Glomerular endothelial cell (primary cell): ENCODE results near the gene MAP4K4. TPM values are rescaled to one million over a fixed set of nuclear protein-coding genes. Genes with fewer than 3 reads are reported as not detected.
A peak's percentile ranks its signal among the peaks of the same experiment; 100 is the strongest.

Source experiments
- DNase-seq: peaks from one replicate; pipeline ENCODE4 v3.0.0-alpha.2; 2011; ENCODE audit warnings: low read depth, low spot score; ENCODE audit errors: extremely low read depth
- total RNA-seq: library from RNA; depleted of rRNA; stranded (reverse); fragments of >200 nt; gene quantifications from 2 replicates; pipeline ENCODE4 v1.2.3, GENCODE V29; 2015

MAP4K4 gene
- total RNA-seq, 1 donor from 2014 or later: 305 TPM

DNA sequence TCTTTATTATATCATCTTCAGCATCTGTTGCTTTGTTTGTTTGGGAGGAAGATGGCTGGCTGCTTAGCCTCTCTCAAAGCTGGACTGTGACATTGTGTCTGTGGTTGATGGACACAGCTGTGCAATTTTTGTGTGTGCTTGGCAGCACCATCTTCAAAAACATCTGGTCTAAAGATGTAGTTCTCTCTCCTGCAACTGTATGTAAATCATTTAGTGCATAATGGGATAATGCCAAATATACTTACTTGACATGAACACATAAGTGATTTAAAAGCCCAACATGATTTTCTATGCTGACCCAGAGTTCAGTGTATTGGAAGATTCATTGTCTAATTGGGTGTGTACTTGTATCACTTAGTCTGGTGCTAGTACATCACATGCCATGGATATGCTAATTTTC, 112.2 kb downstream of the MAP4K4 start:
- DNase-seq: no peak

DNA sequence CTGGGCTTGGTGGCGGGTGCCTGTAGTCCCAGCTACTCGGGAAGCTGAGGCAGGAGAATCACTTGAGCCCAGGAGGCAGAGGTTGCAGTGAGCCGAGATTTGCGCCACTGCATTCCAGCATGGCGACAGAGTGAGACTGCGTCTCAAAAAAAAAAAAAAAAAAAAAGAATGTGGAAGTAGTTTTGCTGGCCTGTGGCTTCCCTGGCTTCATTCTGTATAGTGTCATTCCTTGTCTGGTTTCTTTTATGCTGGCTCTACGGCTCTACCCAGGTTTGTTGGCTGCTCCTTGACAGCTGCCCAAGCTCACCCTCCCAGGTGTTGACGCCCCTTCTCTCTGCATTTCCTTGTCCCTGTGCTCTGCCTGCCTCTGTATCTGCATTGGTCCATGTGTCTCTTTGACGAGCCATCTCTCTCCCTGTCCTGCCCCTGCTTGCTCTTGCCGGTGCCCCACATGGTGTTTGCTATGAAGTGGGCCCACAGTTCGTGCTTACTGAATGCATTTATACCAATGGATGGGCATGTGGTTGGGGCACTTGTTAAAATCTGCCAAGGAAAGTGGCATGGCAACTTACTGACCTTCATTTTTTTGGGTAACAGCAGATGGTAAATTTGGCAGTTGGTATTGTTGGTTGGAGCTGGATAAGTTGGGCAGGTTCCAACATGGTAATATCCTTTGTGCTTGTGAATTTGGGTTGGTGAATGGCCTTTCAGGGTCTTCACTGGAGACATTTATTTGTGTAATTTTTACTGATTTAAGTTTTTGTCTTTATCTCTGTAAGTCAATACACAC, 113.9 kb downstream of the MAP4K4 start:
- DNase-seq: no peak

DNA sequence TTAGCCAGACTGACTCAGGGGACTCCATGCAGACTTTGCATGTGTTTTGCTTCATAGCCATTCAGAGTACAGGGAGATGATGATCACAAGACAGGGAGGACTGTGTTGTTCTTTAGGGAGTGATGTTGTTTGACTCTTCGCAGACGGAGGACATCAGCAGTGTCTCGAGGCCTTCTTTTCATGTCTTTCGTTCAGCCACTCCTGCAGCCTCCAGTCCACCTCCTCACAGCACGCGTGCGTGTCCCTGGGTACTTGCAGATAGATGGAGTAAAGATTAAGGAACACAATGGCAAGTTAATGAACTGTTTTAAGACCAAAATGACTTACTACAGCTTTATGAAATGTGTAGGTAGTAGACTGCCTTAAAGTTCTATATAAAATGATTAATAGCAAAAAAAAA, 114.7 kb downstream of the MAP4K4 start:
- DNase-seq: no peak

DNA sequence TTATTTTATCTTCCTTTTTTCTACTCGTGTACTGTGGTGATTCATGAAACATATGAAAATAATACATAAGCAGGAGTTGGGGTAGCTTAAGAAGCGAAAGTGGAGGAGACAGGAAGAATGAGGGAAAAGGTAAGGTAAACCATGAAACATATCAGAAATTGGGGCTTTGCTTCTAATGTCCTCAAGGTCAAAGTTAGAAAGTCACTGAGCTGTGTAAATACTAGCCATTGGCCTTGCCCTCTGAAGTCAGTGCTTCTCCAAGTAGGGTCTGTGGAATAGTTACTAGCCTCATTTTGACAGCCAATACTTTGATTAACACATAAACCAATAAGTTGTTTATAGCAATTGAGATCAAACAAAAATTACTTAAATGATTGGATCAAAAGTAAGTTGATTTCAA, 117.2 kb downstream of the MAP4K4 start:
- no peak for DNase-seq

DNA sequence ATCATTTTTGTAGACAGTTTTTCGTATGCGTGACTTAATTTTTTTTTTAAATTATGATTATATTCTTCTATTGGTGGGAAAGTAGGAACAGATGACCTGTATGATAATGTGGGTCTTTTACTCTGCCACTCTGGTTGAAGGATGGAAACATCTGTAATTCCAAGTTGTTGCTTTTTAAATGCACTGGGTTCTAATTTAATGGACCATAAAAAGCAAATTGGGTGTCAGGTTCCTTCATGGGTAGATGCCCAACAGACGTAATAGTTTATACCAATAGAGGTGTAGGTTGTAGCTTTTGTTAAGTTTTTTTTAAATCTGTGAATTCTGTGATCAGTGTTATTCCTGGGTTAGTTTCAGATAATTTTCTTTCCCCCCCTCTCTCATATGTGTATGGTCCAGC, 117.6 kb downstream of the MAP4K4 start:
- no peak for DNase-seq

DNA sequence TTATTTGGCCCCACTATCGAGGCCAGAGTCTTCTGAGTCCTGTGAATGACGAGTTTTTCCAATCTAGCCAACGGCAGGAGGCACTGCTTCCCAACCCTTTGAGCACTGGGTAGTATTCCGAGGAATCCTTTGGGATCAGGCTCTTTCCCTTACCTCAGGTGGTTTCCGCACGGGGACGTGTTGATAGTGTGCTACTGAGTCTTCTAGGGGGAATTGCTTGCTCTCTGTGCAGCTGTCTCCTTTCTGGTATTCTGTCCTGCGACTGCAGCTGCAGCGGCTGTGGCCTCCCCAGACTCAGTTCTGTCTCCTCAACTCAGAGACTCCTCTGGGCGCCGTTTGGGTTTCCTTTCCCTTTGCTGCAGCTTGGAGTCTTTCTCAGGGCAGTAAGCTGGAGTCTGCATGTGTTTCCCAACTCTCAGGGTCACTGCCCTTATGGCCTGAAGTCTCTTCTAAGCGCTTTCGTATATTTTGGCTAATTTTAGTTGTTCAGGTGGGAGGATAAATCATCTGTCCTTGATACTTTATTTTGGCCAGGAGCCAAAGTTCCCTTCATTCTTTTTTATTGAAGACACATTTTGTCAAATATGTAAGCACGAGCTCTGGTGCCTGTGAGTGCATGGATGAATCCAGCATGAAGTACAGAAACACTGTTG, 118.4 kb downstream of the MAP4K4 start:
- no peak for DNase-seq

DNA sequence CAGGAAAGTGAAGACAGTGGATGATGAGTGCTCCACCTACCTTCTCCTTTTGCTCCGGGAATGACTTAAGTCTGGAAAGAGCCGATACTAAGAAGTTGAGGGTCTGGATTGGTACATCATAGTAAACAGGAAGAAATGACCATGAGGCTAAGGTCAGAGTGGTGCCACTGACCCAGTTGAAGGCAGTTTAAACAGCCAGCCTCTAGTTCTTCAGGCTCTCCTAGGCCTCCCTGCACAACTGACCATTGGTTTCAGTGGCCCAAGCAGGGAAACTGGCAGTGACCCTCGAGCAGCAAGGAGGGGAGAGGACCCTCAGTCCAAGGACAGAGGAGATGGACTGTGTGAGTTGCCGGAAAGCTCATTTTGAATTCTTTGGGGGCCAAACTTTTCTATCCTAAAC, 119.1 kb downstream of the MAP4K4 start:
- no peak for DNase-seq

DNA sequence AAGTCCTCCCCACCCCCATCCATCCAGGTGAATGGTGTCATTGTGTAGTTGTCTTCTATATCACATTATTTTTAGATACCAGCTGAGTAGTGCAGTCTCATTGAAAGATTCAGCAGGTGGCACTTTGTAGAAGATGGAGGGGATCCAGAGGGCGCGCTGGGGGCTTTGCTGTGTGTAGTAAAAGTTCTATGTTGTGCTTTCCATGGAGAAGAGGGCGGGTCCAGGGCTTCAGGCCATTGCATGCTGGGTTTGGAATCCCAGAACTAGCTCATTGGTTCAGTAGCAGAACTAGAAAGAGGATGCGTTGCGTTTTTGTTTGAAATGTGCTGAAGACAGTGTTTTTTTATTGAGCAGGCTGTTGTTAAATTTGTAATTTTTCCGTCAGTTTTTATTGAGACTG, 120.0 kb downstream of the MAP4K4 start:
- no peak for DNase-seq

DNA sequence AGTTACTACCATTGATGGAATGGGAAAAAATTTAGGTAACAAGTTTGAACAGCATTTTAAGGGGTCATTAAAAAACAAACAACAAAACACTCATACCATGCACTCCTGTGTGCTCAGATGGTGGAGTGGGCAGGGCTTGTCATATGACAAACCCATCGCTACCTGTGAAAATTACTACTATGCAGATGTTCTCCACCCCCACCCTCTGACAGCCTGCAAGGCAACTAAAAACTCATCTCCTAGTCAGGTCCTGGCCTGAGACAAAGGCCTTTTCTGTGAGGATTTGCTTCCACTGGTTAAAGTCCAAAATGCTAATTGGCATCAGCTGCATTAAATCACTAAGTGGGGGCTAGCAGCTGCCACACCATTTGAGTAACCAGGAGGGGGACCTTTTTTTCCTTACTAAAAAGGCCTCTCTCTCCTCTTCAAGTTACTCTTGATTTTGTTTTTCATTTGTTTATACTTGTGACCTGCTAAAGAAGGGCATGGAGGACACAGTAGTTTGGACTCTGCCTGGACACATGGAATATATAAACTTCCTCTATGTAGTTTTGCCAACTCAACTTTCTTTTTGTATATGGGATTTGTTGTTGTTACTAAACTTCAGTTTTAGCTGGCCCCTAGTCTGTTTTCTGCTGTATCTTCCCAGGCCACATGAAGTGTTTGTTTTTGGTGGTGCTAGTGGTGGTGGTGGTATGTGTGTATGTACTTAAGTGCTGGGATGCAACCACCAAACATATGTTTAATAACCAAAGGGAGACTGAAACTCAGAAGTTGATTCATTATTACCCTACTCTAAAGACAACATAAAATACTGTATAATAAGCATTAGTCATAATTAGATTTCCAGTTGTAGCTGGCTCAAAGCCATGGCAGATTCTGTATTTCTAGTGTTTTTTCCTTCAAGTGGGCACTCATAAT, 121.3 kb downstream of the MAP4K4 start:
- DNase-seq: no peak

DNA sequence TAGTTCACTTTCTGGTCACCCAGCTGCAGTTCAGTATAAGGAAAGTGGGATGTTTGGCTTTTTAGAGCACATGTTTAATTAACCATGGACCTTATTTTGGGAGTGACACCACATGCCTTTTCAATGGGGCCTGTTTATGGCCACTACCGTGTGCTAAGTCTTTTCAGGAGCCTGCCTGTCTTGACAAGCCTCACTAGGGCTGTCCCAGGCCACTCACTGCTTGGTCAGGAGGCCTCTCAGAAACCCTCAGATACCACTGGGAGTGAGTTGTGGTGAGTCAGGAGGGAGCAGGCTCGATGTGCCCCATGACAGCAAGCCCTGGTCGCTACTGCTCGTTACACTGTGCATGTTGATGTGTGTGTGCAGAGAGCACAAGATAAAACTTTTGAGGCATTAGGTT, 123.0 kb downstream of the MAP4K4 start:
- DNase-seq: no peak

DNA sequence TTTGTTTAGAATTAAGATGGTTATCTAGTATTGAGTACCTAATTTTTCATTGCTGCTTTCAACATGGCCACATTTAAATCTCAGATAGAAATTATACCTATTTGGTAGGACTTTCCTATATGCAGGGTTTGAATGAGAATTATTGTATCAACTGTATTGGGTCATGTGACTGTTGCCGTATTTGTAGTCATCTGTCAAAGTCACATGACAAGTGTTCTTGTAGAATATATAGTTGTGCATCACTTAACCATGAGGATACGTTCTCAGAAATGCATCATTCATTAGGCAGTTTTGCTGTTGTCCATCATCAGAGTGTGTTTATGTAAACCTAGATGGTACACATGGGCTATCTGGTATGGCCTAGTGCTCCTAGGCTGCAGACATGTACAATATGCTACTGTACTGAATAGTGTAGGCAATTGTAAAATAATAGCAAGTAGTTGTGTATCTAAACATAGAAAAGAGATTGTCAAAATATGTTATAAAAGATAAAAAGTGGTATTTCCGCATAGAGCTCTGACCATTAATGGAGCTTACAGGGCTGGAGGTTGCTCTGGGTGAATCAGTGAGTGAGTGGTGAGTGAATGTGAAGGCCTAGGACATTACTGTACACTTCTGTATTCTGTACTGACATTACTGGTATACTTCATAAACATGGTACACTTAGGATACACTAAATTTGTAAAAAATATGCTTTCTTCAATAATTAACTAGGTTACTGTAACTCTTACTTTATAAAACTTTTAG, 123.7 kb downstream of the MAP4K4 start:
- no peak for DNase-seq

DNA sequence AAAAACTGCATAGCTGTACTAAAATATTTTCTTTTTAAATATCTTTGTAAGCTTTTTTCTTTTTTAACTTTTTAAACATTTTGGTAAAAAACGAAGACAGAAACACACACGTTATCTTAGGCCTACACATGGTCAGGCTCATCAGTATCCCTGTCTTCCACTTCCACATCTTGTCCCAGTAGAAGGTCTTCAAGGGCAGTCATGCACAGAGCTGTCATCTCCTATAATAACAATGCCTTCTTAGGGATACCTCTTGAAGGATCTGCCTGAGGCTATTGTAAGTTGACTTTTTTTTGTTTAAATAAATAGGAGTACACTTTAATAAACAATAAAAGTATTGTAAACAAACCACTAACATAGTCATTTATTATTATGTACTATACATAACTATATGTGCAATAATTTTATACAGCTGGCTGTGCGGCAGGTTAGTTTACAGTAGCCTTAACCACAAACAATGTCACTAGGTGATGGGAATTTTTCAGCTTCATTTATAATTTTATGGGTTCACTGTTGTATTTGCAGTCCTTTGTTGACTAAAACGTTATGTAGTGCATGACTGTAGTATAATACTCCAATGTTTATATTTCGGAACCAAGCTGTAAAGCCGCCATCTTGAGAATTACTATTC, 124.4 kb downstream of the MAP4K4 start:
- DNase-seq: no peak

DNA sequence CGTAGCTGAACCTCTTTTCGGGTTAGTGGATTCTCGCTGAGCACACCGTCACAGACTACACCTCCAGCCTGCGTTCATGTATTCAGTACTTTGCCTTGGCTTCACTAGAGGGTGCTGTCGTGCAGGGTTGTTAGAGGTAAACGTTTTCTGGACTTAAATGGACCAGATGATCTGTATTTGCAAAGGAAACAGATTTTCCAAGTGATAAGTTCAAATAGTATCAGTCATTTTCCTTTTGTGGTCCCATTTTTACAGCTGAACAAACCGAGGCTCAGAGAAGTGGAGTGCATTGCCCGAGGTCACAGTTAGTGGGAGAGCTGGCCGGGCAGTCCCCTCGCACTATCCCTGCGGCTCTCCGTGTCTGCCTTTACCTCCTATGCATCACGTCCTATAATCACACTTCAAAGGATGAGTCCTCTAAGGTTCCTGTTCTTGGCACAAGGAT, 125.9 kb downstream of the MAP4K4 start:
- DNase-seq: peak; percentile 68

DNA sequence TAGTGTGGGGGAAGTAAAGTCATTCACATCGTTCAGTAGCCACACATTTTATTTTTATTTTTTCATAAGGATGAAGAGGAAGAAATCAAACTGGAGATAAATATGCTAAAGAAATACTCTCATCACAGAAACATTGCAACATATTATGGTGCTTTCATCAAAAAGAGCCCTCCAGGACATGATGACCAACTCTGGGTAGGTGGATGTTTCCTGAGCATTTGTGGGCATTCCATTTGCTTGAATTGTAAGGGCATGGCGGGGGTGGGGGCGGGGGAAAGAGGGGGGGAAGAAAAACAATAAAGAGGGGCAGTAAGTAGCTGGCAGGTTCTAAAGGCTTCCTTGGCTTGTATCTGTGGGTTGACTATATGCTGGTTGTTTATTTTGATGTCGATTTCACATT, 126.4 kb downstream of the MAP4K4 start:
- no peak for DNase-seq

DNA sequence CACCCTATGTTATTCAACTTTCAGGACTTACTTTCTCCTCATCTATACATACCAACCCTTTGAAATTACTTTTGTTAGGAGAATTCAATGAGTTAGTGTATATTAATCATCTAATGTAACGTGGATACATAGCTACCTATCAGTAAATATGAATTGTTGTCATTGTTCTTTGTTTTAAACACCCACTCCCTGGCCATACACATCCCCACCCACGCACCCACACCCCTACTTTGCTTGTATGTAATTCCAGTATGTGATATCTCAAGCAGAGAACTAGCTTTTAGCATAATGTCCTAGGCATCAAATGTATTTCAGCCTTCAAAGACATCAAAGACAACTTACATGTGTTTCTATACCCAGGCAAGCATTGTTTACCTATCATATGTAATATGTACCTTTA, 129.2 kb downstream of the MAP4K4 start:
- DNase-seq: no peak

DNA sequence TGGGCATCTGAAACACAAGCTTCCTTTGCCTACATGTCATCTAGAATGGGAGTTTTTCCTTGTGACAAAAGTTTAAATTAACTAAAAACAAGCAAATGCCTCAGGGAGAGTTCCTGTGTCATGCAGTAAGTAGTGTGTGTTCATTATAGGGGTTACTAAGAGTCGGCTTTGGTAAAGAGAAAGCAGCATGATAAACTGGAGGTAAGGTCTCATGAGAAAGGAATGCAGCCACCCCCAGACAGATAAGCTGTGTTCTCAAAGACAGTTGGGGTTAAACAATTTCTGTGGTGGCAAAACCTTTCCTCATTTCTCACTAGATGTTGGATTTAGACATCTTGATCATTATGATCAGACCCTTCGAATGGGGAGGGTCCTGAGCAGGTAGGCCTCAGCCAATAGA, 129.7 kb downstream of the MAP4K4 start:
- DNase-seq: no peak

DNA sequence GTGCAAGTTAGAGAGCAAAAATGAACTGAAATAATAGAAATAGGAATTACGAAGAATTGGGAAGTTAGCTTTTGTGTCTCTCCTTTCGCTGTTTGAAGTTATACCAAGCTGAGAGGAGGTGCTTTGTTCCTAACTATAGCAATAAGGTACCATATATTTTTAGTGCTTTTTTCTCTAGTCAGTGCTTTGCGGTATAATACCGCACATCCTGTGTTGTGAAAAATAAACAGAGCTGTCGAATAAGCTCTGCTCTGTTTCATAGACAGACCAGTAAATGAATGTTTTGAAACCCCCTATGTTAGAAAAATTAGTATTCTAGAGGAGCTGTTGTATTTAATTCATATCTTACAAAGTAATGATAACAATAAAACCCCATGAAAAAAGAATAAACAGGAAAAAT, 130.8 kb downstream of the MAP4K4 start:
- DNase-seq: no peak

DNA sequence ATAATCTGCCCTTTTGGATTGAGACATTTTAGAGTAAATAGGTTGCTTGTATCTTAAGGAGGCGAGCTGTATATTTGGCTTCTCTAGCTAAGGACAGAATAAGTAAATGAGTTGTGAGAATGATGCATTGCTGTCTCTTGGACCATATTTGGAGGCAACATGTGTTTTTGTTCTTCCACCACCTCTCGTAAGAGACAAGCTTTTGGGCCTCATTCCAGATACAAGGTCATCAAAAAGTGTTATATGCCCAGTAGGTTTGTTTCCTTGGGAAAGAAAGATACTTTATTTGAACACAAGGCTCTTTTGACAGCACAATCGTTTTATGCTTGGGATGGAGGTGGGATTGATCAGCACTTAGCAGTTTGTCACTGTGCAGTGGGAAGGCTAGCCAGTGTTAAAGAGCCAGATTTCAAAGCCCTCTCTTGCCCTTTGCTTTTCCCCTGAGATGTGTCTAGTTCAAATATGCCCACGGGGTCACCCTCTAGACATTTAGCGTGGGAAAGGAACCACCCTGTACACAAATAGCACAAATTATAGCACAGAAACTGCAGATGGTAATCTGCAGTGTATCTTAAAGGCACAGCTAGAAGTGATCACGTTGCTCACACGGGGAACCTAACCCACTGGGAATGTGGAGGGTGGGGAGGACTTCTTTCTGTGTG, 131.3 kb downstream of the MAP4K4 start:
- no peak for DNase-seq

DNA sequence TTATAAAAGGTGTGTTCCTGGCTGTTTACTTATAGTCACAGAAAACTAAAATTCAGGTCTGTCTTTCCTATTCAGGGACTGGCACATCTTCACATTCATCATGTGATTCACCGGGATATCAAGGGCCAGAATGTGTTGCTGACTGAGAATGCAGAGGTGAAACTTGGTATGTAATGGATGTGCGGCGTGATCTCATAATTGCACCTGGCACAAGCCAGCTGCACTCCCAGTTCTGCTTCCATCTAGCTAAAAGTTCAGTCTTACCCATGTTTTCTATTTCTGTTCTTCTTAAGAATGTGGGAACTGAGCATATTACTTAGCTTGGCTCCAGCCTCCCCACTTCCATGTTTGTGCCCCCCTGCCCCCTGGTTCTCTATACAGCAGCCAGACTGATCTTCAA, 131.9 kb downstream of the MAP4K4 start:
- no peak for DNase-seq

DNA sequence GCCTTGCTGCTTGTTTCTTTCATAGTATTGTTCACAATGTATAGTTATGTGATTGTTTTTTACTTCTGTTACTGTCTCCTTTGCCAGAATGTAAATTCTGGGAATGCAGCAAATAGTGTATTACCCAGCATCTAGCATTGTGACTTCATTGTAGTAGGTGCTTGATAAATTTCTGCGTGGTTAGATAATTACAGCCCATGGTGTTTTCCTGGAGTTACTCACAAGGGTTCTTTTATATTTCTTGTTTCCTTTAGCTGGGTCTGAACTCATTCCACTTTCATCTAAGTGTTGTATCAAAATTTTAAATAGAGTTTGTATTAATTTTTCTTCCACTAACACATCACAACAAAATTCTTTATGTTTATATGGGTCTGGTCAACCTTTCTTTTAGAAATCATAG, 132.6 kb downstream of the MAP4K4 start:
- no peak for DNase-seq
